ENCODE data around the gene AK5.

AK5 gene, protein sequence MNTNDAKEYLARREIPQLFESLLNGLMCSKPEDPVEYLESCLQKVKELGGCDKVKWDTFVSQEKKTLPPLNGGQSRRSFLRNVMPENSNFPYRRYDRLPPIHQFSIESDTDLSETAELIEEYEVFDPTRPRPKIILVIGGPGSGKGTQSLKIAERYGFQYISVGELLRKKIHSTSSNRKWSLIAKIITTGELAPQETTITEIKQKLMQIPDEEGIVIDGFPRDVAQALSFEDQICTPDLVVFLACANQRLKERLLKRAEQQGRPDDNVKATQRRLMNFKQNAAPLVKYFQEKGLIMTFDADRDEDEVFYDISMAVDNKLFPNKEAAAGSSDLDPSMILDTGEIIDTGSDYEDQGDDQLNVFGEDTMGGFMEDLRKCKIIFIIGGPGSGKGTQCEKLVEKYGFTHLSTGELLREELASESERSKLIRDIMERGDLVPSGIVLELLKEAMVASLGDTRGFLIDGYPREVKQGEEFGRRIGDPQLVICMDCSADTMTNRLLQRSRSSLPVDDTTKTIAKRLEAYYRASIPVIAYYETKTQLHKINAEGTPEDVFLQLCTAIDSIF

DNA sequence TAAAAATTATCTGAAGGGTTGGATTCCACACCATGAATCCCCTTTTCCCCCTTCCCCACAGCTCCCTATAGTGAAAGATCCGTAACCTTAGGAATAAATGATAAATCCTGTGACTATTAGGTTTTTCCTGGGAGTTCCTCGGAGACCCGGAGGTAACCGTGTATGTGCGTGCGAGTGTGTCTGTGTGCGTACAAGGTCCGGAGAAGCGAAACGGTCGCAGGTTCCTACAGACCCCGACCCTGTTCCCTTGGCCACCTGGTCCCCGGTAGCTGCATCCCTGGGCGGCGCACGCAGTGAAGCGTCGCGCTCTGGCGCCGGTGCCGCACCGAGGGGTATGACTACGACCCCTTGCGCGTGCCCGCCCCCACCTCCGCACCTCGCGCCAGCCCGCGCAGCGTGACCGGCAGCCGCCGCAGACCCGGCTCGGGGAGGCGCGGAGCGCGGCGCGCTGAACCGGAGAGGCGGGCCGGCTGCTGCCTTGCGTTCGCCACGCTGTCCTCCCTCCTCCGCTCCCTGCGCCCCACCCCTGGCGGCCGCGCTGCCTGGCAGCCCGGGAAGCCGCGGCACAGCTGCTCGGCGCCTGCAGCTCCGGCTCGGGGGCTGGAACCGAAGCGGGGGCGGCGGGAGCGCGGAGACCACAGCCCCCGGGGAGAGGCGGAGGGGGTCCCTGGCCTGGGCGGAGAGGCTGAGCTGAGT lies at the start of gene AK5:
Gene AK5, plus strand, starts transcription at position 529 of the 696 bp plus-strand sequence. CDS start 295 bp downstream, outside the sequence.
- no peak for DNase-seq

DNA sequence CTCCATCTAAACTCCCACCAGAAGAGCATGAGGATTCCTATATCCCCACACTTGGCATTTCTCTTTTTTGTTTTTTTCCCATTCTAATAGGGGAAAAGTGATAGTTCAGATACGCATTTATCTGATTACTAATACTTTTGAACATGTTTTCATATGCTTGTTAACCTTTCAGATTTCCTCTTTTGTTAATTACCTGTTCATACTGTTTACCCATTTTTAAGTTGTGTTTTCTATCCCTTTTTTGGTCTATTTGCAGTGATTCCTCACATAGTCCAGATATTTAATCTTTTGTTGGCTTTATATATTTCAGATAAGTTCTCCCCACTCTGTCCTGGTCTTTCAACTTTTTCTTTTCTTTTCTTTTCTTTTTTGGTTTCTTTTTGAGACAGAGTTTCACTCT lies 49.0 kb upstream of the AK5 start:
- no peak for DNase-seq

GRCh38 chr1:77234096-77234495 lies 47.7 kb upstream of the AK5 start:
- no peak for DNase-seq

DNA sequence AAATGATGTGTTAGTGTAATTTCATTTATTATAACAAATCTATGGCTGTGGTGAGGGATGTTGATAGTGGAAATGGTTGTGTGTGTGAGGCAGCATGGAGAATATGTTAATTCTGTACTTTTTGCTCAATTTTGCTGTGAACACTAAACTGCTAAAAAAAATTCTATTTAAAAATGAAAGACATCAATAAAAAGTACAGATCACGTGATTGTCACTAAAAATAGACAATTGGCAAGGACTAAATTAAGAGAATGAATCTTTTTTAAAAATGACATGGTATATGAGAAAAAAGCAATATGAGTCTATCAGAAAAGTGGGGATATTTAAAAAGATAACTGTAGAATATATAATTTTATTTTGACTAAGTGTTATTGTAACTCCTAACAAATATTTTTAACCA lies 46.9 kb upstream of the AK5 start:
- no peak for DNase-seq

DNA sequence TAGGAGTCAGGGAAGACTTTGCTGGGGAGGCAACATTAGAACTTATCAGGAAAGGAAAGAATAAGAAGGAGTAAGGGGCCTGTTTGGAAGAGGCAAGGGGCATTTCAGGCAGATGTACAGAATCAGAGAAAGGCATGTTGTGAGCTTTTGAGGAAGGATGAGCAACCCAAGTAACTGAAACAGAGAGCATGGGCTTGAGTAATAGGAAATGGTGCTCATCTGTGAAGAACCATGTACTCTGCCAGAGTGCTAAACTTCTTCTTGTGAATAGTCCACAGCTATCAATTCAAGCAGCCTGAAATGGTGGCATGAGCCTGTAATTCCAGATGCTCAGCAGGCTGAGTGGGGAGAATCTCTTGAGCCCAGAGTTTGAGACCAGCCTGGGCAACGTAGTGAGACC lies 43.4 kb upstream of the AK5 start:
- DNase-seq: no peak

DNA sequence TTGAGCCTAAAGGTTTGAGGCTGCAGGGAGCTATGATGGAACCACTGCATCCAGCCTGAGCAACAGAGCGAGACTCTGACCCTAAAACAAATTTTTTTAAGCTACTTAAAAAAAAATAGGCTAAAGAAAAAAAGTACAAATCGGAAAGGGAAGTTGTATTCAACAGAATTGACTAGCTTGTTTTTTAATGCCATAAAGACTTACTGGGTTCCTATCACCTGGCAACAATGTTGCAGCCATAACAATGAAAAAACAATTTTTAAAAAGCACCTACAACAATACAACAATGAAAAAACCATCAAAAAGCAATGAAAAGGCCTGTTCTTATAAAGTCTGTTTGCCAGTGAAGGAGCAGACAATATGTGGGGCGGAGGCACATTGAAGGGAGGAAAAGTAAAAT lies 42.5 kb upstream of the AK5 start:
- DNase-seq: no peak

DNA sequence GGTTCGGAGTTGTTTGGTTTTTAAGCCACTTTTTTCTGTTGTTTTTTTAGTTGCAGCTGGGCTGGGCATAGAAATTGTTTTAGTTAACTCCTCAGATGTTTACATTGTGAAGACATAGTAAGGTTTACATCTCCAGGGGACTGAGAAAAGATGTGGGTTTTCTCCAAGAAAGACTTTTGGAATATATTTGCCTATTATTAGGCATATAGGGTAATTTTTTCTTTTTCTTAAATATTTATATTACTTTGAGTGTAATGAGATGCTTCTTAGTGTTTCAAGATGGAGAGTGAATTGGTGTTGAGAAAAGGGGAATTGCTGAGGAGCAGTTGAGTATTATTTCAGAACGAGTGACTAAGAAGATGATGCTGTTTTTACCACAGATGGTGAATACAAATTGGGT lies 36.0 kb upstream of the AK5 start:
- no peak for DNase-seq

GRCh38 chr1:77250126-77250525 lies 31.7 kb upstream of the AK5 start:
- no peak for DNase-seq

- DNase-seq: no peak
These were observed 28.6 kb upstream of the AK5 start for GRCh38 chr1:77253211-77253610.

DNA sequence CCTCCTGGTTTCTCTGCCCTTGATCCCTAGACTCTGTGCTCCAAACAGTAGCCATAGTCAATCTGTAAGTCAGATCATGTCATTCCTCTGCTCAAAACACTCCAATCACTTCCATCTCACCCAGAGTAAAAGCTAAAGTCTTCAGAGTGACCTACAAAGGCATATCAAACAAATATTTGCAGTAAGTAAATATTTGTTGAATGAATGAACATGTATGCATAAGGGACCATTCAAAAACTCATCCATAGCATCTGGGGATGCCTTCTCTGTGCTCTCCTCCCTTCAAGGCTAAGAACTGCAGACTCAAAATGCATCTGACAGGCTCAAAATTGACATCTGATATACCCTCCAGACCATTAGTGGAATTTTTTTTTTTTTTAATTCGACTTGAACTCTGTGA lies 18.1 kb upstream of the AK5 start:
- DNase-seq: no peak

GRCh38 chr1:77265180-77265579 lies 16.6 kb upstream of the AK5 start:
- DNase-seq: no peak

DNA sequence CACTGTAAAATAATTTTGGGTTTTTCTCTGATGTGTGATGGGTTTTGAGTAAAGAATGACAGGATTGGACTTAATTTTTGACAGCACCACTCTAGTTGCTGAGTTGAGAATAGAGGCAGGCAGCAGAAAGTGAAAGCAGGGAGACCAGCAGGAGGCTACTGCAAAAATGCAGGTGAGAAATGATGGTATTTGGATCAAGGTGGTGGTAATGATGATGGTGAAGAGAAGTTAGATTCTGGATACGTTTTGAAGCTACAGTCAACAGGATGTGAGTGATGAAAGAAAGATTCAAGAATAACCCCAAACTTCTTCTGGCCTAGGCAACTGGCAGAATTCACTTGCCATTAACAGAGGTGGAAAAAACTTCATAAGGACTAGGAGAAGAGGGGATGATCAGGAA lies 14.8 kb upstream of the AK5 start:
- no peak for DNase-seq

DNA sequence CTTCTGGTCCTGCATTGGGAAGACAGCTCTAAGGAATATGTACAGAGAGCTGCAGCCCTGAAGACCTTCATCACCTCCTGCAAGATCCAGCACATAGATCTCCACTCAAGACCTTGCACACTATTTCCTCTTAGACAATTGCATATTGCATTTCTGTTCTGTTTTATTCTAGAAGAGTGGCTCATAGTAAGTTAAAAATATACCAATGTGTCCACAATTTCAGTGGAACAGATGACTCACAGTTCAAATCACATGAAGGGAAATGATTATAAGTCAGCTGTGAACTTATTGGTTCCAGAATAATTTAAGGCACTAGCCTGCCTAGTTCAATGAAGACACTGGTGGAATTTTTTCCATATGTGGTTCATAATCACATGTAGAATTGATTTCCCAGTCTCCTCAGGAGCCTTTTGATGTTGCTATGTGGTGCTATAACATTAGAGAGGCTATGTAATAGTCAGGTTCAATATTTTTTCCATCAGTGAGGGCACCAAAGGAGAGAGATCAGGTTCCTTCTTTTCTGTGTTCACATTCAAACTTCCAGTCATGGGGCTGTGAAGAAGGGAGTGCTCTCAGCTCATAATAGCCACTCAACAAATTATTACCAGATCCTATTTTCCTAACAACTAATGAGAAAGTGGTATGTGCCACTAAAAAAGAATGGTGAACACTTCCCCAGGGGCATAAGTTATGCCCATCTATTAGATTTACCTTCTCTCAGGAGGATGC lies 9.8 kb upstream of the AK5 start:
- DNase-seq: no peak

- no peak for DNase-seq
These were observed 7.9 kb upstream of the AK5 start for GRCh38 chr1:77273891-77274290.

GRCh38 chr1:77275194-77275593 lies 6.6 kb upstream of the AK5 start:
- no peak for DNase-seq

DNA sequence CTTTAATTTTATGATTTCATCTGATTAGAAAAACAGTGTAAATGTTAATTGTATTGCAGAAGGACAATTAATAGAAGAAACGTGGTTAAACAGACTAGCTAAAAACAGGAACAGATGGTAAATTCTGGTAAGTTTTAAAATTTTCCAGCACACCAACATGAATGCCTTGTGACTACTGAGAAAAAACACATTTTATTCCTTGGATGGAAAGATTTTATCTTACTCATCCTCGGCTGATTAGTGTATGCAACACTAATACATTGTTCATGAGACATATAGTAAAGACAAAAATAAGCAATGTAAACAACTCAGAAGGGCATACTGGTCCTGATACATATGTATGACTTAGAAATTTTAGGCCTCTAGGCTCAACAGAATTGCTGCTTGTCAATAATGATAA lies 4.9 kb upstream of the AK5 start:
- no peak for DNase-seq

DNA sequence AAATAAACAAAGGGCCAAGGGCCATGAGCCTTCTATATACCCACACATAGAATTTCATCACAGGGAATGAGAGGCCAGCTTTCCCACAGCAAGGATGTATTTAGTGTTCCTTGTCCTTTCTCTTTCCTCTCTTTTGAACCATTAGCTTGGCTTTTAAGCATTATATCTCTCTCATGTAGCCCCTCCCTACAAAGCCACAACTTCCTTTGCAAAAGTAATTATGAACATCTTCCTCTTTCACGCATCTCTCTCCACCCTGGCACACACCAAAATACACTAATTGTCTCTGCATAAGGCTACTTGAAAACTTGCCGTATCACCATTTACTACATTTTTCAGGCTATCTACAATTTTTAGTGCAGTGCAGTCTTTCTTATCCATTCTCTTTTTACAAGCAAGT lies 1.9 kb upstream of the AK5 start:
- no peak for DNase-seq

- DNase-seq: no peak
These were observed 857 bp upstream of the AK5 start for GRCh38 chr1:77280962-77281361.

- no peak for DNase-seq
These were observed 507 bp downstream of the AK5 start for GRCh38 chr1:77282187-77282865.

- DNase-seq: no peak
These were observed 1.2 kb downstream of the AK5 start for GRCh38 chr1:77282866-77283539.

- no peak for DNase-seq
These were observed 2.0 kb downstream of the AK5 start for GRCh38 chr1:77283701-77284425.

GRCh38 chr1:77287535-77287934 lies 5.7 kb downstream of the AK5 start:
- no peak for DNase-seq

Data from NCI-H2029 treated with DMSO at 0.1 percent for 48 hours (cell line).